Measurements from ENCODE around the gene RAD17.
"Not testable (repeated sequence)": the region's sequence is repeated elsewhere in the genome, so short reads cannot be mapped to it uniquely, and the experiment has no call there.

Gene RAD17

GRCh38 chr5:69364850-69365249 is 4.8 kb upstream of the RAD17 start:
- no peaks in the 10 kb centered on the region for H3F3A ChIP-seq (ENCODE audit: low read depth)
- H3K9me2 ChIP-seq (replicated peaks; ENCODE audit: low read depth, low read length), result no peaks in the 10 kb centered on the region
- no peaks in the 10 kb centered on the region for H3K9me3 ChIP-seq (ENCODE audit: insufficient read depth, low read depth, low read length)
- H3K27me3 ChIP-seq (ENCODE audit: insufficient read depth, low read length, poor library complexity, severe bottlenecking), result no peaks in the 10 kb centered on the region
- peaks cover 25% of the 10 kb centered on the region for H3K4me1 ChIP-seq (ENCODE audit: insufficient read depth, low read length, poor library complexity, severe bottlenecking)
- TF ChIP-seq EZH2phosphoT487 (IDR thresholded peaks at IDR 0.05; ENCODE audit: borderline replicate concordance) (no peak), CTCF (conservative IDR thresholded peaks at IDR 0.05; ENCODE audit: low read length) (no peak)
- peak overlapping the region; percentile 99 for H3K4me2 ChIP-seq (ENCODE audit: low read depth, low read length, poor library complexity, severe bottlenecking)
- H3K4me3 ChIP-seq (ENCODE audit: low read length, poor library complexity, severe bottlenecking), result no peak overlapping the region
- no peak overlapping the region for H3K9ac ChIP-seq (ENCODE audit: low read depth, low read length, poor library complexity, severe bottlenecking)
- H4K20me1 ChIP-seq (ENCODE audit: insufficient read depth, low read length, poor library complexity, severe bottlenecking), result peaks cover 42% of the 10 kb centered on the region
- no peak overlapping the region for H2AFZ ChIP-seq (ENCODE audit: low read length)
- peaks cover 76% of the 10 kb centered on the region for H3K79me2 ChIP-seq (ENCODE audit: insufficient read depth, low read length)
- peaks cover 22% of the 10 kb centered on the region; the same call in 1 of the 2 replicates for H3K36me3 ChIP-seq (ENCODE audit: insufficient read depth, low read length)

- Histone ChIP-seq H3K9me3 (ENCODE audit: insufficient read depth, low read depth, low read length) (no peaks in the 10 kb centered on the region), H3K4me2 (ENCODE audit: low read depth, low read length, poor library complexity, severe bottlenecking) (peak overlapping the region; percentile 99), H2AFZ (ENCODE audit: low read length) (no peak overlapping the region), H3K9ac (ENCODE audit: low read depth, low read length, poor library complexity, severe bottlenecking) (peak overlapping the region; percentile 96), H3K79me2 (ENCODE audit: insufficient read depth, low read length) (peaks cover 90% of the 10 kb centered on the region), H3K9me2 (replicated peaks; ENCODE audit: low read depth, low read length) (no peaks in the 10 kb centered on the region), H3K27me3 (ENCODE audit: insufficient read depth, low read length, poor library complexity, severe bottlenecking) (no peaks in the 10 kb centered on the region), H3K36me3 (ENCODE audit: insufficient read depth, low read length) (peaks cover 20% of the 10 kb centered on the region; the same call in 1 of the 2 replicates), H3K4me3 (ENCODE audit: low read length, poor library complexity, severe bottlenecking) (peak overlapping the region; percentile 97), H3F3A (ENCODE audit: low read depth) (no peaks in the 10 kb centered on the region), H4K20me1 (ENCODE audit: insufficient read depth, low read length, poor library complexity, severe bottlenecking) (peaks cover 59% of the 10 kb centered on the region), H3K4me1 (ENCODE audit: insufficient read depth, low read length, poor library complexity, severe bottlenecking) (peaks cover 44% of the 10 kb centered on the region)
- TF ChIP-seq EZH2phosphoT487 (IDR thresholded peaks at IDR 0.05; ENCODE audit: borderline replicate concordance) (no peak), CTCF (conservative IDR thresholded peaks at IDR 0.05; ENCODE audit: low read length) (peak; percentile 35)
Observed at GRCh38 chr5:69367697-69368279, 1.8 kb upstream of the RAD17 start.

GRCh38 chr5:69368458-69369339 is 919 bp upstream of the RAD17 start:
- Histone ChIP-seq H3K4me3 (ENCODE audit: low read length, poor library complexity, severe bottlenecking) (peak overlapping the region; percentile 97), H3F3A (ENCODE audit: low read depth) (no peaks in the 10 kb centered on the region), H3K9me2 (replicated peaks; ENCODE audit: low read depth, low read length) (no peaks in the 10 kb centered on the region), H3K36me3 (ENCODE audit: insufficient read depth, low read length) (peaks cover 15% of the 10 kb centered on the region; the same call in 1 of the 2 replicates), H2AFZ (ENCODE audit: low read length) (peak overlapping the region; percentile 93), H3K9ac (ENCODE audit: low read depth, low read length, poor library complexity, severe bottlenecking) (peak overlapping the region; percentile 96), H3K4me1 (ENCODE audit: insufficient read depth, low read length, poor library complexity, severe bottlenecking) (peaks cover 45% of the 10 kb centered on the region), H4K20me1 (ENCODE audit: insufficient read depth, low read length, poor library complexity, severe bottlenecking) (peaks cover 59% of the 10 kb centered on the region), H3K9me3 (ENCODE audit: insufficient read depth, low read depth, low read length) (no peaks in the 10 kb centered on the region), H3K79me2 (ENCODE audit: insufficient read depth, low read length) (peaks cover 82% of the 10 kb centered on the region), H3K27me3 (ENCODE audit: insufficient read depth, low read length, poor library complexity, severe bottlenecking) (no peaks in the 10 kb centered on the region), H3K4me2 (ENCODE audit: low read depth, low read length, poor library complexity, severe bottlenecking) (peak overlapping the region; percentile 99)
- no peak for TF ChIP-seq EZH2phosphoT487 (IDR thresholded peaks at IDR 0.05; ENCODE audit: borderline replicate concordance)

- H3K27me3 ChIP-seq (ENCODE audit: insufficient read depth, low read length, poor library complexity, severe bottlenecking); H3K9me3 ChIP-seq (ENCODE audit: insufficient read depth, low read depth, low read length); H3F3A ChIP-seq (ENCODE audit: low read depth); H3K9me2 ChIP-seq (replicated peaks; ENCODE audit: low read depth, low read length): not testable (repeated sequence)
- peak overlapping the region; percentile 90 for H3K4me2 ChIP-seq (ENCODE audit: low read depth, low read length, poor library complexity, severe bottlenecking)
- H4K20me1 ChIP-seq (ENCODE audit: insufficient read depth, low read length, poor library complexity, severe bottlenecking), result peaks cover 51% of the 10 kb centered on the region
- H3K79me2 ChIP-seq (ENCODE audit: insufficient read depth, low read length), result peaks cover 67% of the 10 kb centered on the region
- peaks cover 45% of the 10 kb centered on the region for H3K4me1 ChIP-seq (ENCODE audit: insufficient read depth, low read length, poor library complexity, severe bottlenecking)
- H3K4me3 ChIP-seq (ENCODE audit: low read length, poor library complexity, severe bottlenecking), result peak overlapping the region; percentile 97
- peak overlapping the region; percentile 96 for H3K9ac ChIP-seq (ENCODE audit: low read depth, low read length, poor library complexity, severe bottlenecking)
- peak overlapping the region; percentile 93 for H2AFZ ChIP-seq (ENCODE audit: low read length)
- peaks cover 14% of the 10 kb centered on the region; the same call in 1 of the 2 replicates for H3K36me3 ChIP-seq (ENCODE audit: insufficient read depth, low read length)
Observed at GRCh38 chr5:69370335-69370734, 717 bp downstream of the RAD17 start.
